Panc1 (cell line): Measurements from ENCODE around the gene HLA-G. TPM values are rescaled to one million over a fixed set of nuclear protein-coding genes. Genes with fewer than 3 reads are reported as not detected.
"Not testable (repeated sequence)": the region's sequence is repeated elsewhere in the genome, so short reads cannot be mapped to it uniquely, and the experiment has no call there.

Experiments used
- ATAC-seq: fragments of 200-7000 bp; cut with Tn5 transposase; 2 replicates; pipeline ENCODE4 v1.9.1; 2020; ENCODE audit warnings: mild to moderate bottlenecking, moderate library complexity
- BruUV-seq: library from RNA; stranded (reverse); fragments of 400-500 nt; replicated peaks from 2 replicates; lab custom pipeline; 2021; lab: Mats Ljungman, UMichigan
- CTCF ChIA-PET: fragments of 300-600 bp; sonication (Branson Sonifier 250); formaldehyde crosslinking; loops from one replicate; lab custom pipeline; 2022; ENCODE audit warnings: antibody characterized with exemption; lab: Charles Lee
- POLR2A ChIA-PET: fragments of 300-600 bp; sonication (Branson Sonifier 250); formaldehyde crosslinking; loops from one replicate; lab custom pipeline; 2022; ENCODE audit warnings: antibody characterized with exemption; lab: Charles Lee
- DNase-seq: peaks from one replicate; pipeline ENCODE4 v3.0.0-alpha.2; 2010; ENCODE audit warnings: low read depth, low spot score
- H3K27ac ChIP-seq: 2 replicates; pipeline ENCODE4 v1.5.1; 2011; ENCODE audit warnings: mild to moderate bottlenecking, low read length, inconsistent platforms
- H3K27me3 ChIP-seq: fragments of 200-500 bp; sonication (Bioruptor generic); 2 replicates; pipeline ENCODE4 v1.6.0; 2014; ENCODE audit warnings: low read length, inconsistent platforms; ENCODE audit not compliant: control insufficient read depth, insufficient read depth
- H3K36me3 ChIP-seq: fragments of 200-500 bp; sonication (Bioruptor generic); 2 replicates; pipeline ENCODE4 v1.5.1; 2014; ENCODE audit warnings: inconsistent platforms, mild to moderate bottlenecking, low read length, moderate library complexity; ENCODE audit not compliant: control insufficient read depth, insufficient read depth
- H3K4me1 ChIP-seq: 2 replicates; pipeline ENCODE4 v1.5.1; 2011; ENCODE audit warnings: inconsistent platforms, mild to moderate bottlenecking, low read length, moderate library complexity; ENCODE audit not compliant: control insufficient read depth, insufficient read depth
- H3K4me3 ChIP-seq, 2 experiments: 2 replicates each; pipeline ENCODE4 v1.5.1; 2011 to 2012; ENCODE audit warnings: low read depth in 2 of 2, low read length in 2 of 2, mild to moderate bottlenecking in 2 of 2, inconsistent platforms in 1 of 2, moderate library complexity in 1 of 2
- H3K9me3 ChIP-seq: fragments of 200-500 bp; sonication (Bioruptor generic); 2 replicates; pipeline ENCODE4 v1.5.1; 2014; ENCODE audit warnings: low read depth, mild to moderate bottlenecking, inconsistent platforms, low read length, moderate library complexity; ENCODE audit not compliant: control insufficient read depth, insufficient read depth
- POLR2AphosphoS5 ChIP-seq: IDR thresholded peaks from 2 replicates; pipeline ENCODE4 v1.6.1; 2012; ENCODE audit warnings: mild to moderate bottlenecking, low read depth, low read length, moderate library complexity
- SIN3A ChIP-seq: IDR thresholded peaks from 2 replicates; pipeline ENCODE4 v1.6.1; 2012; ENCODE audit warnings: low read depth, mild to moderate bottlenecking, low read length, moderate library complexity, borderline replicate concordance; ENCODE audit not compliant: insufficient read depth
- TCF7L2 ChIP-seq: IDR thresholded peaks from 2 replicates; pipeline ENCODE4 v1.6.1; 2011; ENCODE audit warnings: mild to moderate bottlenecking, low read depth, low read length, inconsistent platforms
- in situ Hi-C: cut with HindIII; loops from 2 replicates; pipeline ENCODE4 v1.10.0; 2016; ENCODE audit warnings: low sequenced_read_pairs, low pct_unique_long_range_greater_than_20kb
- intact Hi-C: fragments of 100-400 bp; cut with micrococcal nuclease; formaldehyde crosslinking; loops from one replicate; pipeline ENCODE4 v1.10.0; 2022; ENCODE audit not compliant: unreplicated experiment
- total RNA-seq: library from RNA; stranded (reverse); gene quantifications from one replicate; pipeline ENCODE4 v1.2.1, GENCODE V29; 2021; ENCODE audit not compliant: unreplicated experiment
- TF ChIP-seq, protein P1 (sequence below), 2 experiments: IDR thresholded peaks; 2 replicates each; pipeline ENCODE4 v1.6.1; 2011 to 2012; ENCODE audit warnings: low read depth in 2 of 2, control low read depth in 1 of 2, low read length in 1 of 2, mild to moderate bottlenecking in 1 of 2, moderate library complexity in 1 of 2; ENCODE audit not compliant: insufficient read depth in 1 of 2

HLA-G gene
- total RNA-seq, 1 experiment from 2014 or later = 0.62 TPM

DNA sequence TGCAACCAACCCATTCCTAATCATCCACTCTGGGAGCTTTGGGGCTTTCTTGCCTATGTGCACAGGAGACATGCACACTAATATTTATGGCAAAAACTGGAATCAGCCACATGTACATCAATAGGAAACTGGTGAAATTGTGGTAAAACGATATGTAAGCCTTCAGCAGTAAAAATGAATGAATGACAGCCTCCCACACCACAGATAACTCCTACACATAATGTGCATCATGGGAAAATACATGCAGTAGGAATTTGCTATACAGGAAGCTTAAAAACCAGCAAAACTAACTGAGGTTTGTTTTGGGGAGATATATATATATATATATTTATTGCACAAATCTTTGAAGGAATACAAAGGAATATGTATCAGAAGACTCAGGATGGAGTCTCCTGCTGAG lies 47.6 kb downstream of the HLA-G start:
- in situ Hi-C loops (no loop called here), intact Hi-C loops (no loop called here)
- H3K27me3 ChIP-seq = no peaks in the 10 kb centered on the region
- H3K9me3 ChIP-seq = no peaks in the 10 kb centered on the region
- DNase-seq (no peak), ATAC-seq (no peak)
- H3K4me1 ChIP-seq = no peaks in the 10 kb centered on the region
- CTCF ChIA-PET = no interaction called here
- no peak overlapping the region for H3K4me3 ChIP-seq
- TF ChIP-seq POLR2AphosphoS5 = no peak
- TF ChIP-seq SIN3A = no peak
- TF ChIP-seq, protein P1, sequence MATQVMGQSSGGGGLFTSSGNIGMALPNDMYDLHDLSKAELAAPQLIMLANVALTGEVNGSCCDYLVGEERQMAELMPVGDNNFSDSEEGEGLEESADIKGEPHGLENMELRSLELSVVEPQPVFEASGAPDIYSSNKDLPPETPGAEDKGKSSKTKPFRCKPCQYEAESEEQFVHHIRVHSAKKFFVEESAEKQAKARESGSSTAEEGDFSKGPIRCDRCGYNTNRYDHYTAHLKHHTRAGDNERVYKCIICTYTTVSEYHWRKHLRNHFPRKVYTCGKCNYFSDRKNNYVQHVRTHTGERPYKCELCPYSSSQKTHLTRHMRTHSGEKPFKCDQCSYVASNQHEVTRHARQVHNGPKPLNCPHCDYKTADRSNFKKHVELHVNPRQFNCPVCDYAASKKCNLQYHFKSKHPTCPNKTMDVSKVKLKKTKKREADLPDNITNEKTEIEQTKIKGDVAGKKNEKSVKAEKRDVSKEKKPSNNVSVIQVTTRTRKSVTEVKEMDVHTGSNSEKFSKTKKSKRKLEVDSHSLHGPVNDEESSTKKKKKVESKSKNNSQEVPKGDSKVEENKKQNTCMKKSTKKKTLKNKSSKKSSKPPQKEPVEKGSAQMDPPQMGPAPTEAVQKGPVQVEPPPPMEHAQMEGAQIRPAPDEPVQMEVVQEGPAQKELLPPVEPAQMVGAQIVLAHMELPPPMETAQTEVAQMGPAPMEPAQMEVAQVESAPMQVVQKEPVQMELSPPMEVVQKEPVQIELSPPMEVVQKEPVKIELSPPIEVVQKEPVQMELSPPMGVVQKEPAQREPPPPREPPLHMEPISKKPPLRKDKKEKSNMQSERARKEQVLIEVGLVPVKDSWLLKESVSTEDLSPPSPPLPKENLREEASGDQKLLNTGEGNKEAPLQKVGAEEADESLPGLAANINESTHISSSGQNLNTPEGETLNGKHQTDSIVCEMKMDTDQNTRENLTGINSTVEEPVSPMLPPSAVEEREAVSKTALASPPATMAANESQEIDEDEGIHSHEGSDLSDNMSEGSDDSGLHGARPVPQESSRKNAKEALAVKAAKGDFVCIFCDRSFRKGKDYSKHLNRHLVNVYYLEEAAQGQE (IDR thresholded peaks at IDR 0.05; ENCODE audit: insufficient read depth in 1 of 2, low read depth in 2 of 2, low read length in 1 of 2) = no peak
- TF ChIP-seq TCF7L2 = no peak
- POLR2A ChIA-PET = no interaction called here
- no peak overlapping the region for H3K27ac ChIP-seq
- H3K36me3 ChIP-seq = no peaks in the 10 kb centered on the region
- BruUV-seq = no TSS peak

DNA sequence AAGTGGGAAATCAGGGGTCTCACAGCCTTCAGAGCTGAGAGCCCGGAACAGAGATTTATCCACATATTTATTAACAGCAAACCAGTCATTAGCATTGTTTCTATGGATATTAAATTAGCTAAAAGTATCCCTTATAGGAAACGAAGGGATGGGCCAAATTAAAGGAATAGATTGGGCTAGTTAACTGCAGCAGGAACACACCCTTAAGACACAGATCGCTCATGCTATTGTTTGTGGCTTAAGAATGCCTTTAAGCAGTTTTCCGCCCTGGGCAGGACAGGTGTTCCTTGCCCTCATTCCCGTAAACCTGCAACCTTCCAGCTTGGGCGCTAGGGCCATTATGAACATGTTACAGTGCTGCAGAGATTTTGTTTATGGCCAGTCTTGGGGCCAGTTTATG lies 48.1 kb downstream of the HLA-G start:
- H3K27ac ChIP-seq, POLR2A ChIA-PET, H3K36me3 ChIP-seq, H3K4me3 ChIP-seq, DNase-seq, CTCF ChIA-PET, ATAC-seq, BruUV-seq, H3K27me3 ChIP-seq, intact Hi-C loops, H3K4me1 ChIP-seq, H3K9me3 ChIP-seq, in situ Hi-C loops: not testable (repeated sequence)

Other genes with a start within 250 kb of the HLA-G start
- not detected for gene OR2H2, start 242.7 kb upstream of the HLA-G start, total RNA-seq
- 11.9 TPM for gene GABBR1, start 194.6 kb upstream of the HLA-G start, total RNA-seq
- not detected for gene MOG, start 170.7 kb upstream of the HLA-G start, total RNA-seq
- gene ZFP57, start 146.7 kb upstream of the HLA-G start, total RNA-seq = not detected
- 7.5 TPM for gene HLA-F, start 104.4 kb upstream of the HLA-G start, total RNA-seq
- gene HLA-A, start 114.7 kb downstream of the HLA-G start, total RNA-seq = 397 TPM
- 24.9 TPM for gene POLR1H, start 233.4 kb downstream of the HLA-G start, total RNA-seq
- gene PPP1R11, start 239.4 kb downstream of the HLA-G start, total RNA-seq = 59.2 TPM
- not detected for gene RNF39, start 247.9 kb downstream of the HLA-G start, total RNA-seq